ENCODE measurements around the gene GRAP.
"Not testable (repeated sequence)": the region's sequence is repeated elsewhere in the genome, so short reads cannot be mapped to it uniquely, and the experiment has no call there.

GRCh38 chr17:19062009-19062717, 15.4 kb upstream of the GRAP start:
- TF ChIP-seq CTCF (IDR thresholded peaks at IDR 0.05 in 2 of 3, conservative IDR thresholded peaks at IDR 0.05 in 1 of 3; ENCODE audit: insufficient read depth in 2 of 3, low read depth in 1 of 3, low read length in 3 of 3); FOXA1 (IDR thresholded peaks at IDR 0.05; ENCODE audit: borderline replicate concordance); ETS2 (tag; IDR thresholded peaks at IDR 0.05; ENCODE audit: borderline replicate concordance, poor library complexity, severe bottlenecking): not testable (repeated sequence)

All from K562 (cell line).